HG02623 (cell line): ENCODE results near the gene PPA2.

Source experiments
- ATAC-seq: cut with Tn5 transposase; IDR thresholded peaks from one replicate; pipeline ENCODE4 v1.9.1; 2021; ENCODE audit warnings: moderate library complexity; ENCODE audit not compliant: unreplicated experiment

Gene PPA2

DNA sequence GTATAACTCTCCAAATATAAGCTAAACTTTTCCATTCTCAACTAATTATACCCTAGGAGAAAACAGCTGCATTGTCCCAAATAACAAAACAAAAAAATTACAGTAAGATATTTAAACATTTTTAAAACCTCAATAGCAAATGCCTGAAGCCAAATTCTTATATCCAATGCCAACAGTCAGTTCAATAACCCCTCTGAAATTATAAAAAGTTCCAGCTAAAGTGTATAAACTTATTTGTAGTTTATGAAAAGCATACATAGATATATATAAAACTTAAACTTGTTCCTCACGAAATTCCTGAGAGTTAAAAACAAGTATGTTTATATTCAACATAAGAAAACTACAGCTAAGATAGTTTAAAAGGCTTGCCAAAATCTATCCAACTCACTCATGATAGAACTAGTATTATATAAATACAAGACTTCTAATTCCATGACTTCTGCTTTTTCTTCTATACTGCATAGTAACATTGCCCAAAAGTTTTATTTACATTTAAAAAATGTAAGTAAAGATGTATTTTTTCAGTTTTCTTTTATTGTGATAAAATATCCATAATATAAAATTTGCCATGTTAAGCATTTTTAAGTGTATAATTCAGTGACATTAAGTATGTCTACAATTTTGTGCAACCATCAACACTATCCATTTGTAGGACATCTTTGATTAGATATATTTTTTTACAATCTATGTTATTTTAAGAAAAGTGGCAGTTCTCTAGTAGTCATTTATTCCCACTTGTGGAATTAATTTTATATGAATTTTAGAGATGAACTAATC lies 72.8 kb downstream of the PPA2 start:
- ATAC-seq, result no peak

DNA sequence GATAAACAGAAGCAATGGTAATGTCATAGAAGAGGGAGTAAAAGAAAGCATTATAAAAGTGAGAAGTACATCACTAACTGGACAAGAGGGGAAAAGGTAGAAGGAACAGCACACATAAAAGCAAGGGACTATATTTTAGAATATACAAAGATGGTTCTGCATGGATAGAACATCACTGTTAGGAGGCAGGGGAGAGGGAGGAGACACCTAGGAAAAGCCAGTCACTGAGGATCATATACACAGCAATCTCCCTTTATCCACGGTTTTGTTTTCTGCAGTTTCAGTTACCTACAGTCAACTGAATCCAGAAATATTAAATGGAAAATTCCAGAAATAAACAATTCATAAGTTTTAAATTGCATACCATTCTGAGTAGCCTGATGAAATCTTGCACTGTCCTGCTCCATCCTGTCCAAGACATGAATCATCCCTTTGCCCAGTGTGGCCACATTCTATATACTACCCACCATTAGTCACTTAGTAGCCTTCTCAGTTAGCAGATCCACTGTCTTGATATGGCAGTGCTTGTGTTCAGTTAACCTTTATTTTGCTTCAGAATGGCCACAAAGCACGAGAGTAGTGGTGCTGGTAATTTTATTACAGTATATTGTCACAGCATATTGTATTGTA lies 74.2 kb downstream of the PPA2 start:
- ATAC-seq, result no peak

GRCh38 chr4:105392858-105393257 lies 81.0 kb downstream of the PPA2 start:
- ATAC-seq, result no peak

DNA sequence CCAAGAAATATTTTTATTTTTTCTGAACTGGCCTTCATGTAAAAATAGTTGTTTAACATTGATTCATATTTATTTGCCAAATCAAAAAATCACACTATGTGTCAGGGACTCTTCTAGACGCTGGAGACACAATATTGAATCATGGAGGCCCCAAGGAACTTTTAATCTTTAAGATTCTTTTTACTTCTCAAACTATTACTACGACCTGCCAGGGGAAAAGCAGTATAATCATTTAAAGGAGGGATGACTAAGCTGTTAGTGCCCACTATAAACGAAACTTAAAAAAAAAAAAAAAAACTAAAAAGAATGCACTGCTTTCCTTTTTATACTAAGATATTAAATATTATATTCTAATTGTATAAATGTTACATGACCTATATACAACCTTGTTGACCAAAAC lies 84.7 kb downstream of the PPA2 start:
- no peak for ATAC-seq

- ATAC-seq, result no peak
Observed at GRCh38 chr4:105387466-105387865, 86.4 kb downstream of the PPA2 start.

- no peak for ATAC-seq
Observed at GRCh38 chr4:105386012-105386411, 87.8 kb downstream of the PPA2 start.

- ATAC-seq, result no peak
Observed at GRCh38 chr4:105374071-105374470, 99.8 kb downstream of the PPA2 start.

GRCh38 chr4:105373324-105373723 lies 100.5 kb downstream of the PPA2 start:
- no peak for ATAC-seq

- no peak for ATAC-seq
Observed at GRCh38 chr4:105369988-105370387, 103.9 kb downstream of the PPA2 start.

DNA sequence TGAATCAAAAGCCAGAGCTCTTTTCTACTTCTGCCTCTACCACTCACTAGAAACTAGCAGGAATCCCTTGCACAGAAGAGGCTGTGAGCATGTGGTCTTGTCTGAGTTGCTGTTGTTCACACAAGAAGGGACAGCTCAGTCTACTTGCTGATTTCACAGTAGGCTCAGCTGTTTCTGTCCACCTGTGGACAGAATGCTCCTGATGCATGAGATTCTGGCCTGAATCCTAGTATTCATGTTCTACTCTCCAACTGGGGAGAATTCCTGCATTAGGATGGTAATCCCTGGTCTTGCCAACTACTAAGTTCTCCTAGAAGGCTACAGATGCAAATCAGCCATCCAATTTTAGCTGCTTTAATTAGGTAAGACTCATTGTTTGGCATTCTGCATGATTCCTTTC lies 112.8 kb downstream of the PPA2 start:
- ATAC-seq, result no peak

DNA sequence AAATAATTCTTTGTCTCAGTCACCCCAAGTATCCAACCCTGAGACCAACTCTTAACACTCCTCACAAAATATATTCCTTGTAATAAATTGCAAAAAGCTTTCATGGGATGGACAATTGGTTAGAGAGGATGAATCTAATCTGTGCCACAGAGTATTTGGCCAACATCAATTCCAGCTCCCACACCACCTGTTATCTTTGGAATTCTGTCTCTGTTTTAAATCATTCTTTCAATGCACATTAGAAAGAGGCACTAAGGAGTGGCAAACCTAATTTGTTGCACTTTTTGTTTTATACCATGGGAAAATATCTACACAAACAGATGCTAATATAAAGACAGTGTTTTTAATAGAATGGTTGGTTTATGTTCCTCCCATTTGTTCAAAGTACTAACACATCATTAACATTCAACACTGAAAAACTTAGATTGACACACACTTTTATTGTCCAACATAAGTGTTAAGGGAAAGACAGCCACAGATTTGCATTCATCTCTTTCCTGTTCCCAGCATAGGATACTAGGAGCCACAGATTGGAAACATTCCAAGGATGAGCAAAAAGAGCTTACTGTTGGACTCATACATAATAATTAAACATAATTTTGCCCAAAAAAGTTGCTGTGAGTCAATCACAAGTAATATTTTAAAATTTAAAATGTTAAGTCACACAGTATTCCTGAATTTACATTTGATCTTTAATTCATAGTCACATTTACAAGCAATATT lies 116.4 kb downstream of the PPA2 start:
- ATAC-seq, result no peak

- no peak for ATAC-seq
Observed at GRCh38 chr4:105356194-105356593, 117.7 kb downstream of the PPA2 start.

DNA sequence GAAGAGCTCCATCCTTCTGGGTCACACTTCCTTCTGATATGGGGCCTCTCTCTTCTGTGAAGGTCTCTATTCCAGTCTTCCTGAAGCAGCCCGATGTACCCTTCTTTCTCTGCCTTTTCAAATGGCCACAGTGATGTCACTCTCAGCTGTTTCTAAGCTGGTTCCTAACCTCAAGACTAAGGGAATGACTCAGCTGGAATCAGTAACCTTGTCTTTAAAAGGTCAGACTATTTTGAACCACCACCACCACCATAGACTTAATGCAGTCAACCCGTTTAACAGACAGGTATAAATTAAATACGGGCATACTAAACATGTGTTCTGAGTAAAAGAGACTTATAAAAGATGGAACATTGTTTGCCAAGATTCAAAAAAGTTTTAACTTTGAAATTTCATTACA lies 121.0 kb downstream of the PPA2 start:
- ATAC-seq, result peak; percentile 90

DNA sequence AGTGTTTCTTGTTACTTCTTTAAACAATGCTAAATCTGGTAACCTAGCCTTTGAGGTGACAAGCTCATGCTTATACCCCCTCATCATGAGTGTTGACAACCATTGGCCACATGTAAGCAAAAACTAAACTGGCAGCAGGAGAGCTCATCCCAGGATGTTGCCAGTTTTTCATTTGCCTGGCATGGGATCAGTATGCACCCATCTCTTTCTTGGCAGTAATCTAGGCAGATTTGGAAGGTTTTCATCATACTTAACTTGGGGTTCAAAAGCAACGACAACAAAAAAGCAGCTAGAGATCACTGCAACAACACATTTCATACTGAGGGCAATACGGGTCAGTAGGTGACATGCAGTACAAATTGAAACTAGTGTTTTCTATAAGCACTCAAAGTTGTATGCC lies 122.0 kb downstream of the PPA2 start:
- ATAC-seq, result no peak

DNA sequence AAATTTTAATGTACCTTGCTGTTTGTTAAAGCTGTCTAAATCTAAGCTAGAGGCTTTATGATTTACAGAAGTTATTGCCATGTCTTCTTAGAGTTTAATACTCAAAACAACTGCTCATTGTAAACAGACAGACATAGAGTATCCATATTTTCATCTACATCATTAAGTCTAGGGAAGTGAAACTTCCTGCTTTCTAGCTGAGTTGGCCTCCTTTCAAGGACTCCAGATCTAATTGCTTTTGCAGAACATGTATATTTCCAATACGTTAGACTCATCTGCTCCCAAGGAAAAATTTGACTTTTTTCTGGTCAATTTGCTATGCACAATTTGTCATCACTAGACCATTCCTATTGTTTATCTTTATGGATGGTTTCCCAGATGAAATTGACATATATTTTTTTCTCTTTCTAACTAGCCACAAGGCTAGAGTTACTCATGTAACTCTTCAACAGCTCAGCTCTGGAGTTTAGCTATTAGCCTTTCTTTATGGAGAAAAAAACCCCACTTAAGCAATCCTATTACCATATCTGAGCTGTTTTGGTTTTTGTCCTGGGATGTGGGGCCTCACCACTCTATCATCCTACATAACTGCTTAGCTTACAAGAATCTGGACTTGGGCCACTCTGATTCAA lies 122.9 kb downstream of the PPA2 start:
- no peak for ATAC-seq

DNA sequence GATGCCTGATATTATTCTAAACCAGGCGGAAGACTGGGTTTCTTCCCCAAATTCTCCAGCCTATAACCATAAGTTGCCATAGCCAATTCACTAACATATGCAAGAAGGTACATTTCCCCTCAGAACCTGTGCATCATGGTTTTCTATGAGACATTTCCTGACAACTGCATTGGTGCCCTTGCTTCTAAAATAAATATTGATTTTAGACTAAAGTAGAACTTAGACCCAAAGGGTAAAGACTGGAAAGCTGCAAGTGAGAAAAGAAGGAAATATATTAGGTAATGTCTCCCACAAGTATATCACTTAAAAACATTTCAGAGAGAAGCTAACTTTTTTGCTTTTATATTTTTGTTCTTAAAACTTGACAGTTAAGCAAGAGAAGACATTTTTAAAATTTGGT lies 125.1 kb downstream of the PPA2 start:
- no peak for ATAC-seq

DNA sequence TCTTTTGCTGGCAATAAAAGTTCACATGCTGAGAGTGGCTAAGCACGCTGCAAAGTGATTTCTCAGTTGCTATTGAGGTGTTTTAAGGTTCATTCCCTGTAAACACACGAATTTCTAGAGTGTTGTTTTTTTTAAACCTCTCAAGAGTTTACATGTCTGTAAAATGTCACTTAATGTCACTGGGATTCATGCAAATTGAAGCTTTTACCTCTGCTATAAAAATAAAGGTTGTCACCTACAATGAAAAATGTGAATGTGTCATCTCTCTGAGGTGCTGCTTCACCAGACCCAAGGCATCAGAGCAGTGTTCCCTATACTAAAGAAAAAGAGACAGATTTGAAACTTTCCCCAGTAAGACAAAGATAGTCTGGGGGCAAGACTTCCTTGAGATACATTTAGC lies 127.0 kb downstream of the PPA2 start:
- ATAC-seq, result no peak

DNA sequence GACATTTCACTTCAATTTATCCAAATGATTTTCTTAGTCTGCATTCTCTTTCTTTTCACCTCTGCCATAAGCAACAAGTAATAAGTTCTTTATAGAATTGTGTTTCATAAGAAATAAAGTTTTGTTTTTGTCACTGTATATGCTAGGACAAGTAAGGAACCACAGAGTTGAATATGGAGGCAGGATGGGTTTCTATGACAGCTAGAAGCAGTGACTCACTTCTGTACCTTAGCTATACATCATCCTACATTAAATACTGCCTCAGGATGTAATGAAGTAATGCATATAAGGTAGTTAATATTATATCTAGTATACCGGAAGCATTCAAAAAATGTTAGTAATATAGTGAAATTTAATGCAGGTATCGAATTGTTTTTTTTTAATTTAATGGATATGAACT lies 128.0 kb downstream of the PPA2 start:
- no peak for ATAC-seq

DNA sequence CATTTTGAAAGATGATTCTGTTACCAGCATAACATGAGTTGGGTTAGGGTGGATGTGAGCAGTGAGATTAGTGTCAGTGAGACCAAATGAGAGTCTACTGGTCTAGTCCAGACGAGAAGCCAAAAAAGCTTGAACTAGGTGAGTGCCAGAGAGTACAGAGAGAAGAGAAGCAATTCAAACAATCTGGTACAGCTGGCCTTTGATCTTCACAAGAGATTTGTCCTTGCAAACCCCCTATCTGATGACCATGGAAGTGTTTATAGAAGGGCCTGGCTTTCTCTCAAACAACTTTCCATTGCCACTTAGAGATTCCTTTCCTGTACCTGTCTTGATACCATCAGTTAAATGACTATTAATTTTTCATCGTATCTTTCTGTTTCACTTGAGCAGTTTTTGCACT lies 128.5 kb downstream of the PPA2 start:
- no peak for ATAC-seq

DNA sequence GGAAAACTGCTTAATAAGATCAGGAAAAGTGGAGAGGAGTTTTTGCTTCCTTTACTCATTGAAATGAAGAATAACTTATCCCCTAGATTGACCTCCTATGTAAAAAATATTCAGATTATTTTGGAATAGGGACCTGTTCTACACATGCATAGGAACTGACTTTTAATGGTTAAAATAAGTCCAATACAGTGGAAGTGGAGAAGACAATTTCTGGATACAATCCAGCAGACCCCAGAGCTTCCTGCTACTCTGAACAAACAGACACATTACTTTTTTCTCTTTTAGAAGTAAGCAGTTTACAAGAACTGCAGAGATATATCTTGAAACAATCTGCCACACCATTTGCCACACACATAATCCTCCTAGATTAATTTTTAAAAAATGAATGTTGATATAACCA lies 129.7 kb downstream of the PPA2 start:
- ATAC-seq, result no peak

DNA sequence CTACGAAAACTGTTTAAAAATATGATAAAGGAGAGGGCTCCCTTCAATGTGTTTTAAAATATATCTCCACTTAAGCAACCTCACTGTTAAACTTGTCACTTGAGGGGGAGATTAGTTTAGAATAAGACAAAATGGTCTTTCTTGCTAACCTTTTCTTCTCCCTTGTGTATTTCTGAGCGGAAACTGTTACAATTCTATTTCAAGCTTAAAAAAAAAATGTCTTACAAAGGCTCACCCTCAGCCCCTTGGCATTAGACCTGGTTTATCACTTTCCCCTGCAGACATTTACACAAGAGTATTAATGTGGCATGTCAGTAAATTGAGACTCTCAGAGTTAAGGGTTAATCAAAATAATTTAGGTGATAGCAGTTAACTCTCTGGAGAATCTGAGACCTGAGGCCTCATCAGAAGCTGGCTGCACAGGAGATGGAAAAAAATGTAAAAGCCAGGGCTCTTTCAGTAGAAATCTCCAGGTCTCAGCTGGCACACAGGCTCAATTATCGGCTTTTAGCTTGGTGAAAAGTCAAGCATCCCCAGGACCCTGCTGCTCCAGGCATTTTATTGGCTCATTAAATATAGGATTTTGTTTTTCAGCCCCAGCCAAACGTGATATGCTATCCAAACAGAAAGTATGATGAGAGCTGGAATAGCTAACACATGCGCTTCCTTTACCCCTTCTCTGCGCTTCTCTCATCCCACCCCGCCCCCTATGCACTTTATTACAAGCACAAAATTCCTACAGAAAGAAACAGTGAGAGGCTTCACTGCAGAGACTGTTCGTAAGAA lies 130.5 kb downstream of the PPA2 start:
- no peak for ATAC-seq
